OCI-LY3 (cell line): ENCODE measurements around the gene PSKH1.
A peak's percentile ranks its signal among the peaks of the same experiment; 100 is the strongest.

Source experiments
- H2AFZ ChIP-seq: fragments of 200-600, 300-600 bp; shearing (Covaris generic); 2 replicates; pipeline ENCODE4 v1.6.0; 2014; ENCODE audit warnings: antibody characterized with exemption, low read depth, low read length
- H3K27ac ChIP-seq: fragments of 200-600, 300-600 bp; sonication (generic); 2 replicates; pipeline ENCODE4 v1.5.1; 2014; ENCODE audit warnings: mild to moderate bottlenecking, low read length, moderate library complexity, mixed read lengths
- H3K27me3 ChIP-seq: fragments of 200-600, 300-600 bp; sonication (generic); 2 replicates; pipeline ENCODE4 v1.6.1; 2014; ENCODE audit warnings: low read depth, low read length, mixed read lengths
- H3K36me3 ChIP-seq: fragments of 200-600, 300-600 bp; sonication (generic); replicated peaks from 2 replicates; pipeline ENCODE3; 2014; ENCODE audit warnings: low read depth, low read length, mixed read lengths
- H3K4me1 ChIP-seq: fragments of 300-600, 200-600 bp; sonication (generic); 2 replicates; pipeline ENCODE4 v1.6.1; 2014; ENCODE audit warnings: low read length, mixed read lengths
- H3K4me2 ChIP-seq: fragments of 200-600, 300-600 bp; sonication (generic); 2 replicates; pipeline ENCODE4 v1.6.1; 2014; ENCODE audit warnings: low read length, mixed read lengths
- H3K4me3 ChIP-seq: fragments of 300-600, 200-600 bp; sonication (generic); 2 replicates; pipeline ENCODE4 v1.5.1; 2014; ENCODE audit warnings: antibody characterized with exemption, mild to moderate bottlenecking, low read length, moderate library complexity
- H3K79me2 ChIP-seq: fragments of 300-600, 200-600 bp; shearing (Covaris generic); 2 replicates; pipeline ENCODE4 v1.6.1; 2014; ENCODE audit warnings: mild to moderate bottlenecking, low read length, mixed read lengths
- H3K9ac ChIP-seq: fragments of 300-600, 200-600 bp; shearing (Covaris generic); 2 replicates; pipeline ENCODE4 v1.6.0; 2014; ENCODE audit warnings: mild to moderate bottlenecking, low read length, moderate library complexity
- H3K9me3 ChIP-seq: fragments of 200-600, 300-600 bp; shearing (Covaris generic); 2 replicates; pipeline ENCODE4 v1.6.1; 2014; ENCODE audit warnings: low read length, mixed read lengths; ENCODE audit not compliant: insufficient read depth
- H4K20me1 ChIP-seq: fragments of 200-600, 300-600 bp; sonication (generic); 2 replicates; pipeline ENCODE4 v1.6.1; 2016; ENCODE audit warnings: low read length, mixed read lengths; ENCODE audit not compliant: insufficient read depth
- EZH2phosphoT487 ChIP-seq: fragments of 200-600 bp; shearing (Covaris generic); IDR thresholded peaks from 2 replicates; pipeline ENCODE4 v1.6.1; 2018; ENCODE audit warnings: antibody characterized with exemption, mixed run types, low read depth
- TF ChIP-seq, protein P1 (sequence below): fragments of 200-600, 300-600 bp; sonication (generic); IDR thresholded peaks from 2 replicates; pipeline ENCODE4 v1.5.1; 2014; ENCODE audit warnings: antibody characterized with exemption, low read length, low read depth

Gene PSKH1

DNA sequence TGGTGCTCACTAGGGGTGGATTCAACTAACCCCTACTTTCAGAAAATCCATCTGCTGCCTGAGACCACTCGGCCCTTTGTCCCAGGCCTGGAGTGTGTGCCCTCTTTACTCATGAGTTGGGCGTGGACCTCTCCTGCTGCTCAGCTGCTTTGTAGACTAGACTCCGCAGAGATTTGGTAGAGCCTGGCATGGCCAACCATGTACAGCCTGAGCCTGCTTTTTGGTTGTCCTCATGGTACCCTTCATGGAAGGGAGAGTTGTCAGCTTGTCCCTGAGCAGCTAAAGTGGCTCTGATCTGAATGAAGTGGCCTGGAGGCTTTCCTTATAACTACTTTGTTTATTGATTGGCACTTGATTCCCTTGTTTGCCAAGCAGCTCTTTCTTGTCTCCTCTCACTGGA lies 18.7 kb upstream of the PSKH1 start:
- H3K9me3 ChIP-seq = no peaks in the 10 kb centered on the region
- H2AFZ ChIP-seq = no peak overlapping the region
- H3K27ac ChIP-seq = no peak overlapping the region
- peak overlapping the region; percentile 98 for H3K4me2 ChIP-seq
- H3K79me2 ChIP-seq = peaks cover 37% of the 10 kb centered on the region
- peaks cover 15% of the 10 kb centered on the region for H4K20me1 ChIP-seq
- peak overlapping the region; percentile 95 for H3K4me3 ChIP-seq
- H3K36me3 ChIP-seq = peaks cover 31% of the 10 kb centered on the region
- TF ChIP-seq EZH2phosphoT487 = no peak
- TF ChIP-seq, protein P1, sequence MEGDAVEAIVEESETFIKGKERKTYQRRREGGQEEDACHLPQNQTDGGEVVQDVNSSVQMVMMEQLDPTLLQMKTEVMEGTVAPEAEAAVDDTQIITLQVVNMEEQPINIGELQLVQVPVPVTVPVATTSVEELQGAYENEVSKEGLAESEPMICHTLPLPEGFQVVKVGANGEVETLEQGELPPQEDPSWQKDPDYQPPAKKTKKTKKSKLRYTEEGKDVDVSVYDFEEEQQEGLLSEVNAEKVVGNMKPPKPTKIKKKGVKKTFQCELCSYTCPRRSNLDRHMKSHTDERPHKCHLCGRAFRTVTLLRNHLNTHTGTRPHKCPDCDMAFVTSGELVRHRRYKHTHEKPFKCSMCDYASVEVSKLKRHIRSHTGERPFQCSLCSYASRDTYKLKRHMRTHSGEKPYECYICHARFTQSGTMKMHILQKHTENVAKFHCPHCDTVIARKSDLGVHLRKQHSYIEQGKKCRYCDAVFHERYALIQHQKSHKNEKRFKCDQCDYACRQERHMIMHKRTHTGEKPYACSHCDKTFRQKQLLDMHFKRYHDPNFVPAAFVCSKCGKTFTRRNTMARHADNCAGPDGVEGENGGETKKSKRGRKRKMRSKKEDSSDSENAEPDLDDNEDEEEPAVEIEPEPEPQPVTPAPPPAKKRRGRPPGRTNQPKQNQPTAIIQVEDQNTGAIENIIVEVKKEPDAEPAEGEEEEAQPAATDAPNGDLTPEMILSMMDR = no peak
- no peak overlapping the region; the same call in 1 of the 2 replicates for H3K9ac ChIP-seq
- H3K4me1 ChIP-seq = peaks cover 14% of the 10 kb centered on the region
- no peaks in the 10 kb centered on the region for H3K27me3 ChIP-seq

DNA sequence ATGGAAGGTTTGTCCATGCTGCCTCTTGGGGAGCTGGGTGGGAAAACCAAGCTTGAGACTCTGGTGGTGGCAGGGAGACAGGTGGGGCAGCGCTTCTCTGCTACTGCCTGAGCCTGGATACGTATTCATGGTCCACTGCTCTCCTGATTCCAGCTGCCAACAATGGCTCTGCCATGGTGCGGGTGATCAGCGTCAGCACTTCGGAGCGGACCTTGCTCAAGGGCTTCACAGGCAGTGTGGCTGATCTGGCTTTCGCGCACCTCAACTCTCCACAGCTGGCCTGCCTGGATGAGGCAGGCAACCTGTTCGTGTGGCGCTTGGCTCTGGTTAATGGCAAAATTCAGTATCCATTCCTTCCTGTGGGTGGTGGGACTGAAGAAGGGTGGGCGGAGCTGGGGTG lies 16.0 kb upstream of the PSKH1 start:
- Histone ChIP-seq H3K27me3 (no peaks in the 10 kb centered on the region), H4K20me1 (peaks cover 15% of the 10 kb centered on the region), H3K4me2 (no peak overlapping the region), H3K27ac (no peak overlapping the region), H3K4me1 (peaks cover 14% of the 10 kb centered on the region), H3K79me2 (peaks cover 37% of the 10 kb centered on the region), H2AFZ (no peak overlapping the region), H3K9me3 (no peaks in the 10 kb centered on the region), H3K4me3 (no peak overlapping the region), H3K9ac (no peak overlapping the region), H3K36me3 (peaks cover 46% of the 10 kb centered on the region)
- no peak for TF ChIP-seq EZH2phosphoT487
- TF ChIP-seq, protein P1 = no peak

DNA sequence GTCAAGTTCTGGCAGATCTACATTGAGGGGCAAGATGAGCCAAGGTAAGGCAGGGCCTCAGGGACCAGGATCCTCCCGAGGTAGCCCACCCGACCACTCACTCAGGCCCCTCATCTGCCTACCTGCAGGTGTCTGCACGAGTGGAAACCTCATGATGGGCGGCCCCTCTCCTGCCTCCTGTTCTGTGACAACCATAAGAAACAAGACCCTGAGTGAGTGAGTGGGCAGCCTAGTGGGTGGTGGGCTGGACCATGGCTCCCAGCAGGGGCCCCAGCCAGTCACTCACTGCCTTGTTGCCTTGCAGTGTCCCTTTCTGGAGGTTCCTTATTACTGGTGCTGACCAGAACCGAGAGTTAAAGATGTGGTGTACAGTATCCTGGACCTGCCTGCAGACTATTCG lies 14.8 kb upstream of the PSKH1 start:
- Histone ChIP-seq H3K27me3 (no peaks in the 10 kb centered on the region), H3K27ac (no peak overlapping the region), H3K4me1 (peaks cover 10% of the 10 kb centered on the region), H3K36me3 (peaks cover 55% of the 10 kb centered on the region), H3K4me3 (no peak overlapping the region), H3K9me3 (no peaks in the 10 kb centered on the region), H4K20me1 (peaks cover 15% of the 10 kb centered on the region), H2AFZ (no peak overlapping the region), H3K9ac (no peak overlapping the region), H3K4me2 (no peak overlapping the region), H3K79me2 (peaks cover 34% of the 10 kb centered on the region)
- TF ChIP-seq, protein P1 = no peak
- TF ChIP-seq EZH2phosphoT487 = no peak

DNA sequence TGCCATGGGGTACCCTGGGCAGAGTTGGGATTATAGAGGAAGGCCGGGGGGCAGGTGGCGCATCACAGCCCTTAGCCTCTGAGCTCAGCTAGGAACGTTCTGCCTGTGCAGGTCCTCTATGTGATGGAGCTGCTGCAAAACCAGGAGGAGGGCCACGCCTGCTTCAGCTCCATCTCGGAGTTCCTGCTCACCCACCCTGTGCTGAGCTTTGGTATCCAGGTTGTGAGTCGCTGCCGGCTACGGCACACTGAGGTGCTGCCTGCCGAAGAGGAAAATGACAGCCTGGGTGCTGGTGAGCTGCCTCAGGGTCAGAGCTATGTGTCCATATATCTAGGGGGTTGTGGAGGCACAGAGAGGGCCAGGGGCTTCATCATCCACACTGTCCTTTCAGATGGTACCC lies 14.2 kb upstream of the PSKH1 start:
- H4K20me1 ChIP-seq = peaks cover 13% of the 10 kb centered on the region

More for the DNA sequence above, 14.2 kb upstream of the PSKH1 start:
- Histone ChIP-seq H3K27me3 (no peaks in the 10 kb centered on the region), H3K9me3 (no peaks in the 10 kb centered on the region), H3K79me2 (peaks cover 28% of the 10 kb centered on the region), H2AFZ (no peak overlapping the region), H3K4me2 (no peak overlapping the region), H3K27ac (no peak overlapping the region), H3K36me3 (peaks cover 55% of the 10 kb centered on the region), H3K4me3 (no peak overlapping the region), H3K9ac (no peak overlapping the region), H3K4me1 (peaks cover 7% of the 10 kb centered on the region)
- TF ChIP-seq, protein P1 = no peak
- TF ChIP-seq EZH2phosphoT487 = no peak
